ENCODE data around the gene MBNL1.

The MBNL1 gene, protein sequence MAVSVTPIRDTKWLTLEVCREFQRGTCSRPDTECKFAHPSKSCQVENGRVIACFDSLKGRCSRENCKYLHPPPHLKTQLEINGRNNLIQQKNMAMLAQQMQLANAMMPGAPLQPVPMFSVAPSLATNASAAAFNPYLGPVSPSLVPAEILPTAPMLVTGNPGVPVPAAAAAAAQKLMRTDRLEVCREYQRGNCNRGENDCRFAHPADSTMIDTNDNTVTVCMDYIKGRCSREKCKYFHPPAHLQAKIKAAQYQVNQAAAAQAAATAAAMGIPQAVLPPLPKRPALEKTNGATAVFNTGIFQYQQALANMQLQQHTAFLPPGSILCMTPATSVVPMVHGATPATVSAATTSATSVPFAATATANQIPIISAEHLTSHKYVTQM

DNA sequence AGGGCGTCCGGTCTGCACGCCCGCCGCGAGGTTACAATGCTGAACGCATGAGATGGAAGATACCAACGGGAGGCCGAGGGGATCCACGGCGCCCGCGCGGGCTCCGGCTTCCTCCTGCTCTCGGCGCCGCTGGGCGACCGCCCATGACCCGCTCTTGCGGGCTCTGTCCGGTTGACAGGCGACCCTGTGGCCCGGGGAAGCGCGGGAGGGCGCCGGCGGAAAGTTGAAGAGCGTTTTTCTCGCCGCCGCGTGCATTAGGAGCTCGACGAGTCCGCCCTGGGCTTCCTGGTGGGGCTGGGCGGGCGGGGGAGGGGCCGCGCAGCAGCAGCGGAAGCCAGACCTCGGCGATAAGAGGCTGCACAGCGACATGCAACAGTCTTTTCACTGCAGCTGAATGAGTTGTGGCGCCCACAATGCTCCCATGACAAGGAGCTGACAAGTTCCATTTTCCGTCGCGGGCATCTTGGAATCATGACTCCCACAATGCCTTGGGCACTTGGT is at the start of gene MBNL1:
MBNL1 (plus strand) TSS at position 375 of the 501 bp plus-strand sequence. CDS start 31,265 bp downstream, outside the sequence.
- peak; percentile 77 for DNase-seq

DNA sequence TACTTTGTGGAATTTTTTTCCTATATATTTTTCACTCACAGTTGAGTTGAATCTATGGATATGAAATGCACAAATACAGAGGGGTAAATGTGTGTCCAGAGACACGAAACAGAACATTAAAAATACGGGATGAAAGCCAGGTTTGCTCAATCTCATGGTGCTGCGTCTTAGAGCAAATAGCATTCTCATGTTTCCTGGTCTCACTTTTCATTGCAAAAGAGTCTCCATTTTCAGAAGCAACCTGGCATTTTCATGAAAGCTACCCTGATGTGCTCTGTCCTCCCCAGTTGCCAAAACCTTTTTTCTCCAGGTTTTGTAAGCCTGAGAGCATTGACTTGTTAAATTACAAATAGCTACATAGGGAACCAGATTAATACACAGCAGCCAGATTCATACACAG is 49.5 kb upstream of the MBNL1 start:
- DNase-seq, result no peak

DNA sequence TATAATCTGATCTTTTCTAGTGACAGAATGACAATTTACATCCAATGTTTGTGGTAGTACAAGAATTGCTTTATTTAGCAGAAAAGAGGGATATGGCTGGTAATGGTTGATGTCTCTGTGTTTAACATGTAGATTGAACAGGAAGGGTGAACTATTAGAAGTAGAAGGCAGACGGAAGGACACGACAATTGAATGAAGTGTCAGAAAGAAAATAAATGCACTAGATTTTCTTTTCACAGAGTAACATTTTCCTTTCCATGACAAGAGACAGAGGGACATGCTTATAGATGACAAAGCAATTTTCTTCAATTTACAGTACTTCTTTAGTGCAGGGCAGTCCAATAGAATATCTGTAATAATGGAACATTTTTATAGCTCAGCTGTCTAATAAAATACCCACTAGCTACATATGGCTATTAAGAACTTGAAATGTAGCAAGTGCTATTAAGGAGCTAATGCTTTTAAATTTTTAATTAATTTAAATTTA is 48.9 kb upstream of the MBNL1 start:
- no peak for DNase-seq

DNA sequence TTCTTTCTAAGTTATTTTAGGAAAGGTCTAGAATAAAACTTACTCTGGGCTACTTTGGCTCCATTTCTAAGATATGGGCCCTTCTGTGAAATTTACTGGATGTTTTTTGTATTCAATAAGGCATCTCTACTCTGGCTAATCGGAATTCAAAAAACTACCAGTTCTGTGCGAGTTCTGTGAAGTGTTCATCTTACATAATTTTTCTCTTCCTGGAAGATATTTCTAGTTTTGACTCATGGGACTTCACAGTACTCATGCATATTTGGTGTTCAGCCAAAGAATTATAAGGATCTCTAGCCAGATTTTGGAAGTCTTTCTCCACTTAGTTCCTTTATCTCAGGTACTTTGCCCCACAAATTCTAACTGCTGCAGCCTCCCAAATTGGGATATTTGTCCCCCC is 46.4 kb upstream of the MBNL1 start:
- no peak for DNase-seq

DNA sequence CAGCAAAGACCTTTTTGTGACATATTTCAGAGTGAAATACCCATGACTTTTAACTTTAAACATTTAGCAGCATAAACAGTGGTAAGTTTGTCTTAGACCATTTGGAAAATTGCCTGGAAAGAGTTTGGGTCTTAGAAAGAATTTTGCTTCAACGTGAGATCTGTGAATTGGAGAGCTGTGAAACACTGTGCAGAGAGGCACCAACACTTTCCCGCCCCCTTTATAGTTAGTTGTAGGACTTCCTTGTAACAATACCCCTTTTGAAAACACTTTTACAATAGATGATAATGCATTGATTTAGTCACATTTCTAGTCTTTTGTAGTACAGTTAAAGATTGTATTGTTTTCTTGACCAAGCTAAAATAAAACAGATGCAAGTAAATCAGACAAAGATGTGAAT is 43.5 kb upstream of the MBNL1 start:
- DNase-seq, result no peak

DNA sequence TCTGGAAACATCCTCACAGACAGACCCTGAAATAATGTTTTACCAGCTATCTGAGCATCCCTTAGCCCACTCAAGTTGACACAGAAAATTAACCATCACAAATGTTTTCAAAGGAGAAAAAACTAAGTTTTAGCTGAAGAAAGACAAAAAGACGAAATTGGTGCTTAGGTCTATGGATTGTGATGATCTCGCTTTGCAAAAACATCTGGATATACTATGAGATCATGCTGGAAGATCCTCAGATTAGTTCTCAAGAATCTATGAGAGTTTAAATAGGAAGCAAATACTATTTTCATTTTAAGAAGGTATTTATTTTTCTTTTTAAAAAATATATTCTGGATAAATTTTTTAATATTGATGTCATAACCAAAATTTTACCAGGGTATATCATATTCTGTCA is 42.6 kb upstream of the MBNL1 start:
- no peak for DNase-seq

DNA sequence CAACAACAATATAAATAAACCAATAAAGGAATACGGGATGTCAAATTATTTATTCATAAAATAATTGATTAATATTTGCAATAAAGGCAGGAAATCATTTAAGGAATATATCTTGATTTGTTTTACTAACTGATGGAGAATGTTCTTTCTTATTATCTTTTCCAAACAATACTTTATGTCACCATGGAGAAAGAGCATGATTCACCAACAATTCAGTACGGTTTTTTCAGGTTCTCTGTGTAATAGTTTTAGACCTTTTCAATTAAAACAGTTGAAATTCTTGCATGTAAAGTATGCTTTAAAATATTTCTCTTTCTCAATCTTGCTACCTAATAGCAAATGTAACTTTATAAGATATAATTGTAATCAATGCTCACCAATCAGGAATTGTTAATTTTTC is 41.7 kb upstream of the MBNL1 start:
- no peak for DNase-seq

DNA sequence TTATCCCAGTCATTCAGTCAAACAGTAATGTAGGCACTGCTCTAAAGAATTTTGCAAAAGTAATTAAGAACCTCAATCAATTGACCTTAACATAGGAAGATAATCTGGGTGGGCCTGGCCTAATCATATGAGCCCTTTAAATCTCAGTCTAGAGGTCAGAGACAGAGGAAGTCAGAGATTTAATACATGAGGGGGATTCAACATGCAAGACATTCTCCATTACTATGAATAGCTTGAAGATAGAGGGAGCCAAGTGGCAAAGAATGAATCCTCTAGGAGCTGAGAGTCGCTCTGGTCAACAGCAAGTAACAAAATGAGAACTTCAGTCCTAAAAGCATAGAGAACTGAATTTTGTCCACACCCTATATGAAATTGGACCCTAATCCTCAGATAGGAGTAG is 39.0 kb upstream of the MBNL1 start:
- no peak for DNase-seq

DNA sequence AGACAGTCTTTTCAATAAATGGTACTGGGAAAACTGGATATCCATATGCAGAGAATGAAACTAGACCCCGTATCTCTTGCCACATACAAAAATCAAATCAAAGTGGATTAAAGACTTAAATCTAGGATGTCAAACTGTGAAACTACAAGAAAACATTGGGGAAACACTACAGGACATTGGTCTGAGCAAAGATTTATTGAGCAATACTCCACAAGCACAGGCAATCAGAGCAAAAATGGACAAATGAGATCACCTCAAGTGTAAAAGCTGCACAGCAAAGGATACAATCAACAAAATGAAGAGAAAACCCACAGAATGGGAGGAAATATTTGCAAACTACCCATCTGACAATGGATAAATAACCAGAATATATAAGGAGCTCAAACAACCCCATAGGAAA is 38.4 kb upstream of the MBNL1 start:
- no peak for DNase-seq

DNA sequence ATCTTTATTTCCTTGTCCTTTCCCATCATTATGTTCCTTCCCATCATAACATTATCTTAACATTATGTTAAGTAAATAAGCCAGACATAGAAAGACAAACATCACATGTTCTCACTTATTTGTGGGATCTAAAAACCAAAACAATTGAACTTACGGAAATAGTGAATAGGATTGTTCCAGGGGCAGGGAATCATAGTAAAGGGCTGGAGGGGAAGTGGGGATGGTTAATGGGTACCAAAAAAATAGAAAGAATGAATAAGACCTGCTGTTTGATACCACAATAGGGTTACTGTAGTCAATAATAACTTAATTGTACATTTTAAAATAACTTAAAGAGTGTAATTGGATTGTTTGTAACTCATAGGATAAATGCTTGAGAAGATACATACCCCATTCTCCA is 36.7 kb upstream of the MBNL1 start:
- DNase-seq, result no peak

DNA sequence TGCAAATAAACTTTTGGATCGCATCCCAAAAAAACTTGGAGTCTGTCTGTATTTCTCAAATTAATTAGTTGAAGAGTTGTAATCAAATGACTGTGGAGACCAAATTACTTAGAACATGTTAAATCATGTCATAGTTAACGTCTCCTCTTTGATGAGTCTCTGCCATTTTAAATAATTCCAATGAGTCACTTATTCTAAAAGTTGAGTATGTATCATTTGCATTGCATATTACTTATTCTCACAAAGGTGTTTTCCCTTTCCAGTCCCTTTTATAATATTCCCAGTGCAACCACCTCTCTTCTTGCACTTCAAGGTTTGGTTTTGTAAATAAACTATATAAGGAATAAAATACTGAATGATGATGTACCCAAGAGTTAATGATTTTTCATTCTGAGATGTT is 36.0 kb upstream of the MBNL1 start:
- DNase-seq, result no peak

DNA sequence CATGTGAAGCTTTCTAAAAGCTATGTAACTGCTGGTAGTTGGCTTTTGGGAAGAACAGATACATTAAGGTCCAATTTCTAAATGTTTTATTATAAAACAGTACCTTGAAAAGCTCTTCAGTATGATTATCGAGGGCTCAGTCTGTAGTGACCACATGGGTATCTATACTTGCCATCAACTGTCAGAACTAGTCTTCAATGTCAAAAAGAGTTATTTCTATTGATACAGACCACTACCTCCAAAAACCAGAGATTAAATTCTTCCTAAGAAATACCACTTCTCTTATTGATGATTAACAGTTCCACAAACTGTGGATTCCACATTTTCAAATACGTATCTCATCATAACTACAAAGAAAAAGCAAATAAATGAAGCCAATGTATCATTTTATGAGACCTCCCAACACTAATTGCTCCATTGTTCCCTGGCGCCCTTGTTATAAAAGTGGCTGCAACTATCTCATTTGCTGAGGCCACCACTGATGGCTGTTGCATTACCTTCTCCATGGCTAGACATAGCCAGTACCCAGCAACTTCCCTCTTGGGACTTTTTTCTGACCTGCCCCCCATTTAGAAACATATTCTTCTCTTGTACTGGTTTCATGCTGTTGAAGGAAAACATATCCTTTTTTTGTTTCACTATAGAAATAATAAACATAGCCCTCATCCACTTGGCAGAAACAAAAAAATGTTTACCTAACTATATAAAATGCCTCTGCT is 33.9 kb upstream of the MBNL1 start:
- DNase-seq, result no peak

DNA sequence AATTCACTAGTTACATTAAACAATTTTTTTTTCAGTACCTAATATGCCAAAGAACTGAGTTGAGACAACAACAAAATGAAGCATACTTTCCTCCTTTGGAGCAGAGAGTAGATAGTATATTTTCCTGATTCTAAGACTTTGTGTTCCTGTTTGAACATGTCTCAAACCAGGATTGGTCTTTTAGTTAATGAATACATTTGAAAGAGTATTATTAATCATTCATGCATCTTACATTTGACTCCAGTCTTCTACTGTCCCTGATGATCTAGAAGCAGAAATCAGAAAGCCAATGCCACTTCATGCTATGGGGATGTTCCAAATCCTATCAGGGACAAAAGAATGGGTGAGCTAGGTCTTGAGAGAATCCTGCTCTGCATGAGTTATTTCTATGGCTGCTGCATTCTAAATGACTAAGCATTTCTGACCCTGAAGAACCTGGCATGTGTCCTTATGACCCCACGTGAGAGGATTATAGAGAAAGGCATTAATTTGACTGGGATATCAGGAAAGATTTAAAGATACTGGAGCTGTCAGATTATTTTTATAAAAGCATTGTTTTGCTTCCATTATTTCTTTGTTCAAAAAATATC is 32.9 kb upstream of the MBNL1 start:
- no peak for DNase-seq

DNA sequence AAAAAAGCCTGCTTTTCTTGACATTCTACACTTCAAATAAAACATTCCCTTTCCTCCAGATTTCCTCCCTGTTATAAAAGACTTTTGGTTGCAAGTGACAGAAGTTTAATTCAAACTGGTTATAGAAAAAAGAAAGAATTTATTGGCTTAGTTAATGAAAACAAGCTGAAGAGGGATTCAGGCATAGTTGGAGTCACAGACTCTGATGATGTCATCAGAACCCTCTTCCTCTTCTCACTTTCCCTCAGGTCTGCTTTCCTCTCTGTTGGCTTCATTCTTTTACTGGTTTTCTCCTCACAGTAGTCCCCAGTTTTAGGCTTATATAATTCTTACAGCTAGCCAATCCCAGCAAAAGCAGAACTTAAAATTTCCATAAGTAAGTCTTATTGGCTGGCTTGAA is 32.0 kb upstream of the MBNL1 start:
- no peak for DNase-seq

DNA sequence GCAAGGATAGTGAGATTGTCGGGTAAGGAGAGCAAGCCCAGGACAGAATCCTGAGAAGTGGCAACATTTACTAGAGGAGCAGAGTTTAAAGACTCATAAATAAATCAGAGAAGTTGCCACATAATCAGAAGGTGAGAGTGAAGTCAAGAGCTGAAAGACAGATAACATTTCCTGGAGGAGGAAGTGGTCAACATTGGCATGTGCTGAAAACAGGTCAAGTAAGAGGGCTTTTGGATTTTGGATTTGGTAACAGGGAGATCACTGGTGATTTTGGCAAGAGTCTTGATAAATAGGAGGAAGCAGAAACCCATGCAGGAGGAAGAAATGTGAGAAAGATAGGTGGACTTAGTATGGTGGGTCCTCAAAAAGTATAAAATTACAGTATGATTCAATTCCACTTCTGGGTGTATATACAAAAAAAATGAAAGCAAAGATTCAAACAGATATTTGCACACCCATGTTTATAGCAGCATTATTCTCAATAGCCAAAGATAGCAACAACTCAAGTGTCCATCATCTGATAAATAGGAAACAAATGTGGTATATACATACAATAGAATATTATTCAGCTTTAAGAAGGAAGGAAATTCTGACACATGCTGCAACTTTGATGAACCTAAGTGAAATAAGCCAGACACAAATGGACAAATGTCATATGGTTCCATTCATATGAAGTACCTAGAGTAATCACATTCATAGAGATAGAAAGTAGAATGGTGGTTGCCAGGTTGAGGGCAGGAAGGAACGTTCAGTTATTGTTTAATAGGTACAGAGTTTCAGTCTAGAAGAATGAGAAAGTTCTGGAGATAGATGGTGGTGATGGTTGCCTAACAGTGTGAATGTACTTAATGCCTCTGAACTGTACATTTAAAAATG is 27.3 kb upstream of the MBNL1 start:
- no peak for DNase-seq

DNA sequence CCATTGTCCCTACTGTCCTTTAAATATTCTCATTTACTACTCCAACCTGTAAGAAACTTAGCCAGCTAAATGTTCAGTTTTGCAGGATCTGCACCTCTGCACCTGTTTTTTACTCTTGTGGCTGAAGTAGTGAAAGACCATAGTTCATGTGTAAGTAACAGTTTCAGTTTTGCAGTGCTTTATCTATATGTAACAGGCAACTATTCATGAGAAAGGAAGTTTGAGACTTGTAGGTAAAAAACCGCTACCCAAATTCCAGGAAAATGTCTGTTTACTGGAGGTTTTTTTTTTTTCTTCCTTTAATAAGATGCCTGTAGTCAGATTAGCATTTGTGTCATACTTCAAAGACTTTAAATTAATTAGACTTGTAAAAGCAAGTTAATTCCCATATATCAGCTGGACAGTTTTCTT is 25.4 kb upstream of the MBNL1 start:
- no peak for DNase-seq

DNA sequence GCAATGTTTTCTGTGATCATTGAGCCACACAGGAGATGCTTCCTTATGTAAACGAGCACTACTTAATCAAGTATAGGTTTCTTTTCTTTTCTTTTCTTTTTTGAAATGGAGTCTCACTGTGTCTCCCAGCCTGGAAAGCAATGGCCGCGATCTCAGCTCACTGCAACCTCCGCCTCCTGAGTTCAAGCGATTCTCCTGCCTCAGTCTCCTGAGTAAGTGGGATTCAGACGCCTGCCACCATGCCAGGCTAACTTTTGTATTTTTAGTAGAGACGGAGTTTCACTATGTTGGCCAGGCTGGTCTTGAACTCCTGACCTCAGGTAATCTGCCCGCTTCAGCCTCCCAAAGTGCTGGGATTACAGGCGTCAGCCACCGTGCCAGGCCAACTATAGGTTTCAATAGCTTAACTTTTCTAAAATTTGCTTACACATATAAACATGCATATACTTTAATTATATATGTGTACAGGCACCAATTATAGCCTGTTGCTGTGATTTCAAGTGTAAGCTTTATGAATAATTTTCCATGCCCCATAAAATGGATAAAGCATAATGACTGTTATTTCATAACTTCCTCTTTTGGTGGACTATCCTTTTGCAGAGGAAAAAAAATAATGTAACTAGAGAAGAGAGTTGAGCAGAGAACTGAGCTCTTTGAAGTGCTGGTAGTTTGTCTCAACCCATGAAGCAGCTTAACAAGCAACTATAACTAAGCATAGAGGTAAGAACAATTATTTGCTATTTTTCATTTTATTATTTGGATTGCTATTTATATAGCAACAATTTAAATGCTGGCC is 24.8 kb upstream of the MBNL1 start:
- DNase-seq, result no peak

DNA sequence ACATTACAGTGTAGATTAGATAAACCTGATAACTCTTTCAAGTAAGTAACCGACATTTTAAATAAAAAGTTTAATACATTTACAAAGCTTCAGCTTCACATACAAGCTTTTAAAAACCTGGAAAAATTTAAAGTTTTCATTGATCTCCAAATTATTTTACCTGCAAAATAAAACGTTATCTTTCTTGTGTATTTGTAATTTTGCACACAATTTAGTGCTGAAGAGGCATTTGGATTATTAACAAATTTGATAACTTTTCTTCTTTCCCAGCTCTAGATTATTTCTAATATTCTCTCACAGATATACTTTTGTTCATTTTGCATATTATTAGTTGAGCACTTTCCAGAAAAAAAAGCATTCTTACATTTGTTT is 24.2 kb upstream of the MBNL1 start:
- DNase-seq, result no peak

DNA sequence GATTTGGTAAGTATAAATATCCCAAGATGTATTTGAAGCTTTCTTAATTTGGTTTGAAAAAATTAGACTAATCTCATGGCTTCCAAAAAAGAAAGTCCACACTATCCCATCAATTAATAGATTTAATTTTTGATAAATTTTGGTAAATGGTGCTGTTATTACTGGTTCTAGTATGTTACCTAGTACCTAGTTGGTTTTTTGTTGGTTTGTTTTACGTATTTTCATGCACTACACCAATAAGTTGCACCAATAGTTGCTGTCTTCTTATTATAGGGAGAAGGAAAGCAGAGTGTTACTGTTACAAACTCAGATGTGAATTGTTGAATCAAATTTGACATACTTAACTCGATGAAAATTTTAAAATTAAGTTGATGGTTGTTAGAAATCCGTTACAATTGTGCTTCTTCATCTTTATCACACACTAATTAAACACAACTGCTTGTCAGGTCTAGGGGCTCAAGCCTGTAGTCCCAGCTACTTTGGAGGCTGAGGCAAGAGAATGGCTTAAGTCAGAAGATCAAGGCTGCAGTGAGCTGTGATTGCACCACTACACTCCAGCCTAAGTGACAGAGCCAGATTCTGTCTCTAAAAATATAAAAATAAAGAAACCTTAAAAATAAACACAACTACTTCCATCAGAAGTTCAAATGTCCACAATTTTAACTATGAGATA is 23.1 kb upstream of the MBNL1 start:
- no peak for DNase-seq

DNA sequence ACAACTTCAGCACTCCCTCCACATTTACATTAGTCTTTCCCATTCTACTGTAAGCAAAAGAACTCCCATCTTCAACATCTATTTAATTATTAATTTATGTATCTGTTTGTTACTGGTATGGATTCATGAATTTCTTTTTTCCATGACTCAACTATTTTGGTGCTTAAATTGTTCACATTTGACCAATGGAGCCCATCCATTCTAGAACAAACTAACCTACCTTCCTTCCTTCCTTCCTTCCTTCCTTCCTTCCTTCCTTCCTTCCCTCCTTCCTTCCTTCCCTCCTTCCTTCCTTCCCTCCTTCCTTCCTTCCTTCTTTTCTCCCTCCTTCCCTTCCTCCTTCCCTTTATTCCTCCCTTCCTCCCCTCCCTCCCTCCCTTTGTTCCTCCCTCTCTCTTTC is 16.8 kb upstream of the MBNL1 start:
- DNase-seq, result no peak

DNA sequence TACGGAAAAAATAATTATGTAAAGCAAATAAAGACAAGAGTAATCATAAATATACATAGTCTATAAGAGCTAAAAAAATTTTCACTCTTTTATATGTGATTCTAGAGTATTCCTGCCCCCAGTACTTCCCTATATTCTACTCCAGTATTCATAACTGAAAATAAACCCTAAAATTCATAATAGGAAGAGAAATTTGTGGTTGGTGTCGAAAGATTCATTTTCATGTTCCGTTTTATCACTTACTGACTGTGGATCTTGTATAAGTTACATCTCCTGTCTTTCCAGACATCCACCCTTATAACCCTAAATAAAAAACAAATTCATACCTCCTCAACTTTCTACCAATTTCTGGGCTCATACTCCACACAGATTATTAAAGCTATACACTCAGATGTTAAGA is 16.0 kb upstream of the MBNL1 start:
- no peak for DNase-seq
